ENCODE measurements around the gene CDC42BPB.

GRCh38 chr14:102964152-102964730, 93.1 kb downstream of the CDC42BPB start:
- TF ChIP-seq POLR2AphosphoS5 (IDR thresholded peaks at IDR 0.05; ENCODE audit: low read depth, low read length) (no peak), TAF1 (IDR thresholded peaks at IDR 0.05; ENCODE audit: low read depth, low read length) (no peak), POLR2A (IDR thresholded peaks at IDR 0.05; ENCODE audit: low read depth, low read length) (no peak), PAX5 (IDR thresholded peaks at IDR 0.05; ENCODE audit: insufficient read depth, low read length, severe bottlenecking) (no peak), SPI1 (IDR thresholded peaks at IDR 0.05; ENCODE audit: low read depth, low read length) (no peak)
